ENCODE data around the gene IFT25. TPM values are rescaled to one million over a fixed set of nuclear protein-coding genes. Genes with fewer than 3 reads are reported as not detected.
"Not testable (repeated sequence)": the region's sequence is repeated elsewhere in the genome, so short reads cannot be mapped to it uniquely, and the experiment has no call there.

IFT25 gene
- total RNA-seq, 2 donors from 2014 or later = 34.8 to 56.7 TPM

DNA sequence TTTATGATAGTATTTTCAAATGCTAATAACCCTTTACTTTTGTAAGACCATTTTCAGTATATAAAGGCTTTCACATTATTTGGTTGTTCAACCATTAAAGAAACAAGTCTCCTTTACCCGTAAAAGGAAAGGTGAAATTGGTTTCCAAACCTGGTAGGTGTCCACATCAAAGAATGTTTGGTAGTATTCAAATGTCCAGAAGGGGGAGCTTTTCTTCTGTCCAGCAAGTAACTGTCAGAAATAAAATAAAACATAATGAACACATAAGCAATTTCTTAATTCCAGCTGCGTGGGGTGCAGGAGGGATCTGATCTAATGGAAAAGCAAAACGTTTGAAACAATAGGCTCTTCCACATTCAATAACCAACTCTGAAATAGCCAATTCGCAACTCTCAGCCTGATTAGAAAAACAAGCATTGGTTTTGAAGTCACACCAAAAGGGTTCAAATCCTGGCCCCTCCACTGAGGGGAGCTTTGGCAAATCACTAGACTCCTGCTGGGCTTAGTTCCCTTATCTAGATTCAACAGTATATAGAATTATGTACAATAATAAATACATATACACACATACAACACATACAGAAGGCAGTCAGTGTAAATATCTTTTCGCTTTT lies 66.9 kb downstream of the IFT25 start:
- Histone ChIP-seq H3K27ac (ENCODE audit: low read depth, low read length) (no peak overlapping the region), H3K36me3 (ENCODE audit: control insufficient read depth, insufficient read depth, low read length) (peaks cover 48% of the 10 kb centered on the region), H3K27me3 (ENCODE audit: control insufficient read depth, insufficient read depth, low read length, poor library complexity, severe bottlenecking) (no peaks in the 10 kb centered on the region), H3K4me1 (ENCODE audit: control insufficient read depth, insufficient read depth, low read length) (no peaks in the 10 kb centered on the region), H3K4me3 (ENCODE audit: low read length) (no peak overlapping the region), H3K9ac (ENCODE audit: extremely low read depth, low read length, poor library complexity, severe bottlenecking) (no peak overlapping the region), H3K9me3 (ENCODE audit: control insufficient read depth, low read length) (peaks cover 4% of the 10 kb centered on the region)
- WGBS, 2 experiments (ENCODE audit: insufficient coverage in 1 of 2, insufficient read length in 1 of 2) = 73 to 100% methylated on average over 1 to 5 of the region's 5 CpGs
- no peak for DNase-seq
- TF ChIP-seq, protein P1, sequence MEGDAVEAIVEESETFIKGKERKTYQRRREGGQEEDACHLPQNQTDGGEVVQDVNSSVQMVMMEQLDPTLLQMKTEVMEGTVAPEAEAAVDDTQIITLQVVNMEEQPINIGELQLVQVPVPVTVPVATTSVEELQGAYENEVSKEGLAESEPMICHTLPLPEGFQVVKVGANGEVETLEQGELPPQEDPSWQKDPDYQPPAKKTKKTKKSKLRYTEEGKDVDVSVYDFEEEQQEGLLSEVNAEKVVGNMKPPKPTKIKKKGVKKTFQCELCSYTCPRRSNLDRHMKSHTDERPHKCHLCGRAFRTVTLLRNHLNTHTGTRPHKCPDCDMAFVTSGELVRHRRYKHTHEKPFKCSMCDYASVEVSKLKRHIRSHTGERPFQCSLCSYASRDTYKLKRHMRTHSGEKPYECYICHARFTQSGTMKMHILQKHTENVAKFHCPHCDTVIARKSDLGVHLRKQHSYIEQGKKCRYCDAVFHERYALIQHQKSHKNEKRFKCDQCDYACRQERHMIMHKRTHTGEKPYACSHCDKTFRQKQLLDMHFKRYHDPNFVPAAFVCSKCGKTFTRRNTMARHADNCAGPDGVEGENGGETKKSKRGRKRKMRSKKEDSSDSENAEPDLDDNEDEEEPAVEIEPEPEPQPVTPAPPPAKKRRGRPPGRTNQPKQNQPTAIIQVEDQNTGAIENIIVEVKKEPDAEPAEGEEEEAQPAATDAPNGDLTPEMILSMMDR (conservative IDR thresholded peaks at IDR 0.05) = peak; percentile 80
- no peaks in the 10 kb centered on the region for H3K27me3 Mint-ChIP-seq (ENCODE audit: insufficient read depth)
- peaks cover 62% of the 10 kb centered on the region for H3K36me3 Mint-ChIP-seq (ENCODE audit: low read depth)
- H3K27ac Mint-ChIP-seq = no peak overlapping the region
- H3K4me1 Mint-ChIP-seq = peaks cover 10% of the 10 kb centered on the region
- H3K4me3 Mint-ChIP-seq = no peak overlapping the region
- H3K9me3 Mint-ChIP-seq = peaks cover 12% of the 10 kb centered on the region

DNA sequence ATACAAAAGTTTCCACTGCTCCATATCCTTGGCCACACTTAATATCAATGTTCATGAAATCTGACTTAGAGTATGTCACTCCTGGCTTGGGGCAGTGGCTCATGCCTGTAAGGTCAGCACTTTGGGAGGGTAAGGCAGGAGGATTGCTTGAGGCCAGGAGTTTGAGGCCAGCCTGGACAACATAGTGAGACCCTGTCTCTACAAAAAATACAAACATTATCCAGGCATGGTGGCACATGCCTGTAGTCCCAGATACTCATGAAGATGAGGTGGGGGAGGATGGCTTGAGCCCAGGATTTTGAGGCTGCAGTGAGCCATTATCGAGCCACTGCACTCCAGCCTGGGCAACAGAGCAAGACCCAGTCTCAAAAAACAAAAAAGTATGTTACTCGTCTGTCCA lies 70.3 kb downstream of the IFT25 start:
- H3K9ac ChIP-seq (ENCODE audit: extremely low read depth, low read length, poor library complexity, severe bottlenecking); H3K4me3 Mint-ChIP-seq; H3K27ac ChIP-seq (ENCODE audit: low read depth, low read length); H3K27ac Mint-ChIP-seq; H3K9me3 ChIP-seq (ENCODE audit: control insufficient read depth, low read length); H3K9me3 Mint-ChIP-seq; H3K4me3 ChIP-seq (ENCODE audit: low read length); DNase-seq; H3K27me3 Mint-ChIP-seq (ENCODE audit: insufficient read depth); H3K4me1 ChIP-seq (ENCODE audit: control insufficient read depth, insufficient read depth, low read length); H3K27me3 ChIP-seq (ENCODE audit: control insufficient read depth, insufficient read depth, low read length, poor library complexity, severe bottlenecking): not testable (repeated sequence)
- WGBS, 2 experiments (ENCODE audit: insufficient coverage in 1 of 2, insufficient read length in 1 of 2) = 92 to 95% methylated on average over 2 of the region's 2 CpGs
- Mint-ChIP-seq H3K36me3 (ENCODE audit: low read depth) (peaks cover 40% of the 10 kb centered on the region), H3K4me1 (peaks cover 10% of the 10 kb centered on the region)
- peaks cover 41% of the 10 kb centered on the region for H3K36me3 ChIP-seq (ENCODE audit: control insufficient read depth, insufficient read depth, low read length)

GRCh38 chr1:53871773-53872484 lies 73.6 kb downstream of the IFT25 start:
- Histone ChIP-seq H3K4me1 (ENCODE audit: control insufficient read depth, insufficient read depth, low read length) (no peaks in the 10 kb centered on the region), H3K36me3 (ENCODE audit: control insufficient read depth, insufficient read depth, low read length) (peaks cover 52% of the 10 kb centered on the region), H3K9ac (ENCODE audit: extremely low read depth, low read length, poor library complexity, severe bottlenecking) (no peak overlapping the region), H3K4me3 (ENCODE audit: low read length) (no peak overlapping the region), H3K27ac (ENCODE audit: low read depth, low read length) (no peak overlapping the region), H3K9me3 (ENCODE audit: control insufficient read depth, low read length) (no peaks in the 10 kb centered on the region), H3K27me3 (ENCODE audit: control insufficient read depth, insufficient read depth, low read length, poor library complexity, severe bottlenecking) (no peaks in the 10 kb centered on the region)
- Mint-ChIP-seq H3K36me3 (ENCODE audit: low read depth) (peaks cover 49% of the 10 kb centered on the region), H3K4me3 (no peak overlapping the region), H3K27me3 (ENCODE audit: insufficient read depth) (no peaks in the 10 kb centered on the region), H3K9me3 (no peaks in the 10 kb centered on the region), H3K4me1 (no peaks in the 10 kb centered on the region), H3K27ac (no peak overlapping the region)
- 58 to 91% methylated on average over 2 to 4 of the region's 5 CpGs for WGBS, 2 experiments (ENCODE audit: insufficient coverage in 1 of 2, insufficient read length in 1 of 2)
- TF ChIP-seq, protein P1 (conservative IDR thresholded peaks at IDR 0.05) = no peak
- DNase-seq = no peak

Other genes starting within 250 kb of the IFT25 start
- gene GLIS1, start 206.5 kb downstream of the IFT25 start, total RNA-seq = 1 to 10 TPM; 2.1 to 3.9 TPM
- gene NDC1, start 107.4 kb downstream of the IFT25 start, total RNA-seq = 10 to 100 TPM; 32.4 to 38.7 TPM
- gene YIPF1, start 55.9 kb downstream of the IFT25 start, total RNA-seq = 10 to 100 TPM; 32.7 to 32.8 TPM
- not detected for gene DIO1, start 51.5 kb downstream of the IFT25 start, total RNA-seq
- gene LRRC42, start 651 bp upstream of the IFT25 start, total RNA-seq = 10 to 100 TPM; 46.0 to 55.1 TPM
- not detected for gene LDLRAD1, start 72.5 kb upstream of the IFT25 start, total RNA-seq
- gene TMEM59, start 107.5 kb upstream of the IFT25 start, total RNA-seq = 100 to 1,000 TPM in 1 of 2 donors, 10 to 100 TPM in 1; 99.6 to 112 TPM
- 1 to 10 TPM; 5.9 to 6.6 TPM for gene TCEANC2, start 107.9 kb upstream of the IFT25 start, total RNA-seq
- not detected for gene CDCP2, start 207.3 kb upstream of the IFT25 start, total RNA-seq

Measured in endodermal cell (in vitro differentiated cells).